ENCODE data around the gene ITPR1. TPM values are rescaled to one million over a fixed set of nuclear protein-coding genes. Genes with fewer than 3 reads are reported as not detected.

The ITPR1 gene
- total RNA-seq, 4 donors from 2014 or later = 9.5 to 24.1 (median 17.5) TPM

- H3K4me3 ChIP-seq (ENCODE audit: low read depth, poor library complexity, severe bottlenecking) = no peak overlapping the region
- WGBS, 2 donors = 88% methylated on average over 1 of the region's 1 CpG
- intact Hi-C loops (cut with DNase I; ENCODE audit: low total_unique reads) = no loop called here
- no peak for TF ChIP-seq CTCF (IDR thresholded peaks at IDR 0.05)
- no peak for TF ChIP-seq POLR2A (IDR thresholded peaks at IDR 0.05)
- DNase-seq (ENCODE audit: low spot score in 2 of 2) = no peak
Measured at GRCh38 chr3:4464576-4464975, 28.6 kb upstream of the ITPR1 start.

GRCh38 chr3:4466741-4467521, 26.2 kb upstream of the ITPR1 start, which contains the start of gene SUMF1:
SUMF1 (minus strand) TSS chr3:4467269; CDS start chr3:4467245, 24 bp downstream.
- intact Hi-C loops (cut with DNase I; ENCODE audit: low total_unique reads) = no loop called here
- 1 to 2% methylated on average over 33 to 40 of the region's 47 CpGs for WGBS, 2 donors
- no peak for TF ChIP-seq POLR2A (IDR thresholded peaks at IDR 0.05)
- peak within 1 kb of the TSS; percentile 99 for H3K4me3 ChIP-seq (ENCODE audit: low read depth, poor library complexity, severe bottlenecking)
- DNase-seq (ENCODE audit: low spot score in 2 of 2) = peak; percentile 73 to 94

- intact Hi-C loops (cut with DNase I; ENCODE audit: low total_unique reads) = no loop called here
- TF ChIP-seq CTCF (IDR thresholded peaks at IDR 0.05) (no peak), POLR2A (IDR thresholded peaks at IDR 0.05) (no peak)
- no peak for DNase-seq (ENCODE audit: low spot score in 2 of 2)
- no peak overlapping the region for H3K4me3 ChIP-seq (ENCODE audit: low read depth, poor library complexity, severe bottlenecking)
- WGBS, 2 donors = 67 to 70% methylated on average over 13 of the region's 13 CpGs
Measured at GRCh38 chr3:4467522-4467867, 25.7 kb upstream of the ITPR1 start.

GRCh38 chr3:4471907-4472306, 21.2 kb upstream of the ITPR1 start:
- 29 to 32% methylated on average over 1 of the region's 1 CpG for WGBS, 2 donors

GRCh38 chr3:4472312-4472711, 20.8 kb upstream of the ITPR1 start:
- TF ChIP-seq POLR2A (IDR thresholded peaks at IDR 0.05) = no peak
- 95 to 100% methylated on average over 2 of the region's 2 CpGs for WGBS, 2 donors
- intact Hi-C loops (cut with DNase I; ENCODE audit: low total_unique reads) = no loop called here
- no peak for DNase-seq (ENCODE audit: low spot score in 2 of 2)
- no peak overlapping the region for H3K4me3 ChIP-seq (ENCODE audit: low read depth, poor library complexity, severe bottlenecking)

More at GRCh38 chr3:4471907-4472306, 21.2 kb upstream of the ITPR1 start:
- no peak overlapping the region for H3K4me3 ChIP-seq (ENCODE audit: low read depth, poor library complexity, severe bottlenecking)
- intact Hi-C loops (cut with DNase I; ENCODE audit: low total_unique reads) = no loop called here
- TF ChIP-seq CTCF (IDR thresholded peaks at IDR 0.05) (no peak), POLR2A (IDR thresholded peaks at IDR 0.05) (no peak)
- no peak for DNase-seq (ENCODE audit: low spot score in 2 of 2)

- intact Hi-C loops (cut with DNase I; ENCODE audit: low total_unique reads) = no loop called here
- TF ChIP-seq POLR2A (IDR thresholded peaks at IDR 0.05) (no peak), CTCF (IDR thresholded peaks at IDR 0.05) (no peak)
- 79 to 96% methylated on average over 2 of the region's 2 CpGs for WGBS, 2 donors
- no peak overlapping the region for H3K4me3 ChIP-seq (ENCODE audit: low read depth, poor library complexity, severe bottlenecking)
- DNase-seq (ENCODE audit: low spot score in 2 of 2) = no peak
Measured at GRCh38 chr3:4472766-4473165, 20.4 kb upstream of the ITPR1 start.
